K562 (cell line): ENCODE data around the gene VTA1. TPM values are rescaled to one million over a fixed set of nuclear protein-coding genes. Genes with fewer than 3 reads are reported as not detected.

ENCODE experiments used
- ATAC-seq: fragments of 200-7000 bp; cut with Tn5 transposase; 3 replicates; pipeline ENCODE4 v1.9.1; 2020; ENCODE audit warnings: moderate library complexity
- BruUV-seq: library from RNA; stranded (reverse); fragments of 400-500 nt; replicated peaks from 2 replicates; lab custom pipeline; 2021; lab: Mats Ljungman, UMichigan
- CTCF ChIA-PET: fragments of 300-600 bp; formaldehyde crosslinking; extraction: SDS; loops from one replicate; lab custom pipeline; 2021; ENCODE audit warnings: low intra/inter-chr PET ratio; lab: Yijun Ruan, JAX
- POLR2A ChIA-PET: fragments of 300-600, 350-650 bp; sonication (Branson Sonifier 250); formaldehyde crosslinking; extraction: SDS; loops from one replicate; lab custom pipeline; 2021; ENCODE audit warnings: antibody characterized with exemption, inconsistent platforms; lab: Yijun Ruan, JAX
- DNase-seq, 4 experiments: peaks; one replicate each; pipeline versions ENCODE4 v3.0.0 to v3.0.0-alpha.2; 2011 to 2018; ENCODE audit warnings: low spot score in 3 of 4, mixed read lengths in 3 of 4; ENCODE audit errors: extremely low read depth in 1 of 4
- FAIRE-seq: peaks from 2 replicates; lab custom pipeline; 2011; peaks lifted over from hg19 to GRCh38; lab: Jason Lieb, UNC
- H2AFZ ChIP-seq: 2 replicates; pipeline ENCODE4 v1.6.0; 2011; ENCODE audit warnings: low read depth, low read length, control low read depth, inconsistent platforms
- H3K27ac ChIP-seq: fragments of 200-600 bp; 3 replicates; pipeline ENCODE4 v1.8.0; 2011; ENCODE audit warnings: low read depth, mild to moderate bottlenecking, control low read depth, inconsistent platforms, low read length, moderate library complexity, mixed read lengths; ENCODE audit errors: extremely low read depth
- H3K27me3 ChIP-seq, 2 experiments: fragments of 300-600 bp in 1 of 2; 2 replicates in 1 of 2; 3 replicates in 1 of 2; pipeline versions ENCODE4 v1.6.0 to v1.8.0; 2011; ENCODE audit warnings: inconsistent platforms in 2 of 2, low read length in 2 of 2, mild to moderate bottlenecking in 1 of 2, mixed read lengths in 1 of 2, moderate library complexity in 1 of 2; ENCODE audit not compliant: control insufficient read depth in 2 of 2, insufficient read depth in 2 of 2
- H3K36me3 ChIP-seq: fragments of 300-600 bp; 3 replicates; pipeline ENCODE4 v1.8.0; 2011; ENCODE audit warnings: mild to moderate bottlenecking, low read length, inconsistent platforms; ENCODE audit not compliant: control insufficient read depth, insufficient read depth
- H3K4me1 ChIP-seq, 2 experiments: fragments of 200-600 bp in 1 of 2; replicated peaks in 1 of 2; 2 replicates in 1 of 2; 3 replicates in 1 of 2; pipeline versions ENCODE4 v1.5.1 to v1.8.0; 2011; ENCODE audit warnings: inconsistent platforms in 2 of 2, low read length in 2 of 2, mild to moderate bottlenecking in 1 of 2, mixed read lengths in 1 of 2, moderate library complexity in 1 of 2; ENCODE audit not compliant: control insufficient read depth in 2 of 2, insufficient read depth in 2 of 2
- H3K4me2 ChIP-seq: 2 replicates; pipeline ENCODE4 v1.6.1; 2011; ENCODE audit warnings: low read length, control low read depth, inconsistent platforms, mixed read lengths; ENCODE audit not compliant: insufficient read depth
- H3K4me3 ChIP-seq: fragments of 200-600 bp; sonication (generic), shearing (Covaris generic); 2 replicates; pipeline ENCODE4 v1.5.1; 2016; ENCODE audit warnings: control low read depth, inconsistent platforms
- H3K79me2 ChIP-seq: fragments of 200-600 bp; 3 replicates; pipeline ENCODE4 v1.8.0; 2011; ENCODE audit warnings: low read length, inconsistent platforms; ENCODE audit not compliant: control insufficient read depth, insufficient read depth
- H3K9ac ChIP-seq, 2 experiments: 2 replicates each; pipeline versions ENCODE4 v1.6.0 to v1.6.1; 2011; ENCODE audit warnings: low read depth in 2 of 2, low read length in 2 of 2, control low read depth in 1 of 2, inconsistent platforms in 1 of 2, mild to moderate bottlenecking in 1 of 2, mixed read lengths in 1 of 2; ENCODE audit not compliant: insufficient read depth in 1 of 2
- H3K9me1 ChIP-seq: one replicate; pipeline ENCODE4 v1.6.0; 2011; ENCODE audit warnings: inconsistent platforms, mild to moderate bottlenecking, low read length, moderate library complexity; ENCODE audit not compliant: control insufficient read depth, insufficient read depth
- H3K9me3 ChIP-seq: replicated peaks from 2 replicates; pipeline ENCODE4 v1.5.1; 2011; ENCODE audit warnings: low read depth, low read length, inconsistent platforms; ENCODE audit not compliant: control insufficient read depth, insufficient read depth
- H4K20me1 ChIP-seq: replicated peaks from 2 replicates; pipeline ENCODE4 v1.6.1; 2011; ENCODE audit warnings: low read length, inconsistent platforms, mixed read lengths; ENCODE audit not compliant: control insufficient read depth, insufficient read depth
- BACH1 ChIP-seq: fragments of 200-800 bp; sonication (Bioruptor generic); IDR thresholded peaks from 2 replicates; pipeline ENCODE4 v1.6.1; 2016; ENCODE audit warnings: missing genetic modification characterization, missing compliant biosample characterization
- CCAR2 ChIP-seq: fragments of 200-400 bp; formaldehyde crosslinking; IDR thresholded peaks from 2 replicates; pipeline ENCODE4 v1.6.1; 2017; ENCODE audit warnings: mild to moderate bottlenecking, low read depth, low read length
- EGR1 ChIP-seq: fragments of 450-650 bp; conservative IDR thresholded peaks from 2 replicates; pipeline ENCODE4 v1.6.1; 2017; ENCODE audit warnings: mild to moderate bottlenecking
- KLF1 ChIP-seq: fragments of 450-650 bp; IDR thresholded peaks from 2 replicates; pipeline ENCODE4 v1.6.1; 2016; ENCODE audit warnings: missing genetic modification characterization, missing compliant biosample characterization
- NR3C1 ChIP-seq: sonication (generic); formaldehyde crosslinking; IDR thresholded peaks from 2 replicates; pipeline ENCODE4 v1.8.1; 2022; ENCODE audit warnings: missing genetic modification reagents
- POLR3G ChIP-seq: IDR thresholded peaks from 2 replicates; pipeline ENCODE4 v1.6.1; 2011; ENCODE audit not compliant: insufficient read length, insufficient replicate concordance; ENCODE audit errors: extremely low read depth
- SRSF1 ChIP-seq: fragments of 200-400 bp; formaldehyde crosslinking; IDR thresholded peaks from 2 replicates; pipeline ENCODE4 v1.6.1; 2017; ENCODE audit warnings: mild to moderate bottlenecking, low read depth, low read length, moderate library complexity
- in situ Hi-C: fragments of 300-500 bp; cut with MboI; formaldehyde crosslinking; loops from 4 replicates; pipeline ENCODE4 v1.15.0; 2018; ENCODE audit warnings: inconsistent platforms, mixed read lengths
- intact Hi-C: fragments of 100-400 bp; cut with micrococcal nuclease; formaldehyde crosslinking; loops from 2 replicates; pipeline ENCODE4 v1.14.2; 2022
- polyA plus RNA-seq, 8 experiments: library from polyadenylated mRNA; depleted of rRNA in 4 of 8; stranded (reverse) in 5 of 8; unstranded in 3 of 8; fragments of >200 nt; fragmentation: Nextera tagmentation in 2 of 8; fragmentation: Illumina TruSeq in 1 of 8; extraction: Ambion mirVana in 2 of 8; extraction: Trizol in 1 of 8; gene quantifications; 2 replicates each; pipeline versions ENCODE4 v1.2.1 to v1.2.3, GENCODE V29; 2011 to 2014; ENCODE audit warnings: inconsistent platforms in 1 of 8, missing spikeins in 1 of 8
- total RNA-seq, 7 experiments: library from RNA; depleted of rRNA in 6 of 7; stranded (reverse); fragments of >200 nt in 6 of 7; fragmentation: Illumina TruSeq in 2 of 7; extraction: Trizol in 2 of 7; gene quantifications; 2 replicates each; pipeline versions ENCODE4 v1.2.1 to v1.2.3, GENCODE V29; 2011 to 2021; ENCODE audit warnings: low replicate concordance in 1 of 7
- TF ChIP-seq, protein P1 (sequence below), 2 experiments: IDR thresholded peaks in 1 of 2; conservative IDR thresholded peaks in 1 of 2; 2 replicates each; pipeline ENCODE4 v1.6.1; 2016; ENCODE audit warnings: low read depth in 2 of 2, mild to moderate bottlenecking in 1 of 2, missing compliant biosample characterization in 1 of 2, missing genetic modification characterization in 1 of 2, moderate library complexity in 1 of 2

Gene VTA1
- total and polyA plus RNA-seq, 9 of the 15 experiments (the other 6 are each of a cell fraction or from before 2014, with no cell fraction given), result 47.8 to 182 (median 84.6) TPM

DNA sequence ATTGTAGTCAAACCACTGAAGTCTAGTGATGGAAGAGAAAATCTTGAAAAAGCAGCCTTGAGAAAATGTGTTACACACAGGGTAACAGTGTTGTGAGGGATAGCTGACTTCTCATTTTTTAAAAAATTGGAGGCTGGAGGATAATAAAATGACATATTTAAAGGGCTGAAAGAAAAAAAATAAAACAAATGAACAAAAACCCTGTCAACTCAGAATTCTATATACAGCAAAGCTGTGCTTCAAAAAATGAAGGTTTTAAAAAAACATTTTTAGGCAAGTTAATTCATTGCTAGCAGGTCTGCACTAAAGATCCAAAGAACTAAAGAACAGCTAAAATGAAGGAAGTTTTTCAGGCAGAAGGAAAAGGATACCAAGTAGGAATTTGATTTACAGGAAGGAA, 31.1 kb downstream of the VTA1 start (continued):
- TF ChIP-seq, protein P1, sequence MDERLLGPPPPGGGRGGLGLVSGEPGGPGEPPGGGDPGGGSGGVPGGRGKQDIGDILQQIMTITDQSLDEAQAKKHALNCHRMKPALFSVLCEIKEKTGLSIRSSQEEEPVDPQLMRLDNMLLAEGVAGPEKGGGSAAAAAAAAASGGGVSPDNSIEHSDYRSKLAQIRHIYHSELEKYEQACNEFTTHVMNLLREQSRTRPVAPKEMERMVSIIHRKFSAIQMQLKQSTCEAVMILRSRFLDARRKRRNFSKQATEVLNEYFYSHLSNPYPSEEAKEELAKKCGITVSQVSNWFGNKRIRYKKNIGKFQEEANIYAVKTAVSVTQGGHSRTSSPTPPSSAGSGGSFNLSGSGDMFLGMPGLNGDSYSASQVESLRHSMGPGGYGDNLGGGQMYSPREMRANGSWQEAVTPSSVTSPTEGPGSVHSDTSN (CRISPR knock-in tag; IDR thresholded peaks at IDR 0.05; ENCODE audit: low read depth), result no peak
- TF ChIP-seq, protein P1 (tag; conservative IDR thresholded peaks at IDR 0.05; ENCODE audit: low read depth), result no peak
- TF ChIP-seq KLF1 (tag) (no peak), CCAR2 (no peak), POLR3G (no peak)

- POLR2A ChIA-PET, result no interaction called here
- Histone ChIP-seq H2AFZ (no peak overlapping the region), H3K27ac (no peak overlapping the region), H3K4me2 (no peak overlapping the region), H3K79me2 (no peaks in the 10 kb centered on the region), H3K4me1 (no peaks in the 10 kb centered on the region; a peak in 1 of 5 replicates), H3K9me3 (no peaks in the 10 kb centered on the region), H4K20me1 (no peaks in the 10 kb centered on the region), H3K36me3 (peaks cover 4% of the 10 kb centered on the region; the same call in 1 of the 3 replicates), H3K9me1 (no peaks in the 10 kb centered on the region), H3K4me3 (no peak overlapping the region), H3K9ac (no peak overlapping the region), H3K27me3 (no peaks in the 10 kb centered on the region)
- intact Hi-C loops, result no loop called here
- in situ Hi-C loops, result no loop called here
- TF ChIP-seq NR3C1 (CRISPR knock-in tag) (no peak), BACH1 (tag) (no peak), EGR1 (no peak), SRSF1 (no peak)
- no peak for FAIRE-seq
- DNase-seq, result no peak
- no peak for ATAC-seq
- CTCF ChIA-PET, result no interaction called here
- no TSS peak for BruUV-seq
Observed at GRCh38 chr6:142182004-142182403, 34.9 kb downstream of the VTA1 start.
